ENCODE data around the gene LRPAP1.

The LRPAP1 gene

GRCh38 chr4:3472411-3473141 lies 59.6 kb downstream of the LRPAP1 start:
- DNase-seq (ENCODE audit: low read depth in 2 of 2), result no peak

GRCh38 chr4:3471886-3472285 lies 60.3 kb downstream of the LRPAP1 start:
- no peak for DNase-seq (ENCODE audit: low read depth in 2 of 2)

GRCh38 chr4:3471098-3471760 lies 61.0 kb downstream of the LRPAP1 start:
- no peak for DNase-seq (ENCODE audit: low read depth in 2 of 2)

- no peak for DNase-seq (ENCODE audit: low read depth in 2 of 2)
Observed at GRCh38 chr4:3470244-3471097, 61.8 kb downstream of the LRPAP1 start.

- no peak for DNase-seq (ENCODE audit: low read depth in 2 of 2)
Observed at GRCh38 chr4:3469386-3470243, 62.6 kb downstream of the LRPAP1 start.

GRCh38 chr4:3468804-3469203 lies 63.4 kb downstream of the LRPAP1 start:
- no peak for DNase-seq (ENCODE audit: low read depth in 2 of 2)

GRCh38 chr4:3468154-3468553 lies 64.1 kb downstream of the LRPAP1 start:
- DNase-seq (ENCODE audit: low read depth in 2 of 2), result no peak

- no peak for DNase-seq (ENCODE audit: low read depth in 2 of 2)
Observed at GRCh38 chr4:3467601-3468031, 64.6 kb downstream of the LRPAP1 start.

GRCh38 chr4:3466691-3467600 lies 65.3 kb downstream of the LRPAP1 start:
- no peak for DNase-seq (ENCODE audit: low read depth in 2 of 2)

GRCh38 chr4:3465698-3466671 lies 66.2 kb downstream of the LRPAP1 start:
- DNase-seq (ENCODE audit: low read depth in 2 of 2), result no peak

- no peak for DNase-seq (ENCODE audit: low read depth in 2 of 2)
Observed at GRCh38 chr4:3464911-3465697, 67.1 kb downstream of the LRPAP1 start.

GRCh38 chr4:3464349-3464905 lies 67.8 kb downstream of the LRPAP1 start:
- DNase-seq (ENCODE audit: low read depth in 2 of 2), result no peak

GRCh38 chr4:3463556-3464348 lies 68.5 kb downstream of the LRPAP1 start:
- no peak for DNase-seq (ENCODE audit: low read depth in 2 of 2)

GRCh38 chr4:3462790-3463415 lies 69.3 kb downstream of the LRPAP1 start, which contains the start of gene DOK7:
TSS of gene DOK7 (plus strand) at chr4:3463306. CDS start at chr4:3463376, 70 bp downstream.
- no peak for DNase-seq (ENCODE audit: low read depth in 2 of 2)

- no peak for DNase-seq (ENCODE audit: low read depth in 2 of 2)
Observed at GRCh38 chr4:3462321-3462789, 69.9 kb downstream of the LRPAP1 start.

GRCh38 chr4:3461515-3462291 lies 70.5 kb downstream of the LRPAP1 start:
- DNase-seq (ENCODE audit: low read depth in 2 of 2), result no peak

Measured in stimulated activated CD8-positive, alpha-beta memory T cell treated with anti-CD3 and anti-CD28 coated beads, Interleukin-15, amount 100 ng/mL, for 4 hours (primary cell).